ENCODE results near the gene ABTB2.

ABTB2 gene

GRCh38 chr11:34313099-34313517 lies 44.7 kb downstream of the ABTB2 start:
- no peak for DNase-seq

DNA sequence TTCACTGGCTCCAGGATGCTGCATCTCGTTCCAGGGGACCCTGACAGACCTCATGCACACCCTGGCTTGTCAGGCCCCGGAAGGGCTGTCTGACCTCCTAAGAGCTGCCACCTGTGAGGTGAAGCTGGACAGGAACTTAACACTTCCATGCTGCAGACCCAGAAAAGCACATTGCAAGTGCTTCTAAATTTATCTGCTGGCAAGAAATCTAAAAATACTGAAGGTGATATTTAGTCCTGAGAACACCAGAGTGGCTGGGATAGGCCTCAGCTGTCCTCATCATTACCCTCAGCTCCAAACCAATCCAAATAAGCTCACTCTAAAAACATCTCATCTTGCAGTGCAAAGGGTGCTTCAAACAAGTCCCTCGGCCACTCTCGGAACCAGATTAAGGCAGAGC lies 46.7 kb downstream of the ABTB2 start:
- DNase-seq, result no peak

- no peak for DNase-seq
Observed at GRCh38 chr11:34309965-34310364, 47.8 kb downstream of the ABTB2 start.

DNA sequence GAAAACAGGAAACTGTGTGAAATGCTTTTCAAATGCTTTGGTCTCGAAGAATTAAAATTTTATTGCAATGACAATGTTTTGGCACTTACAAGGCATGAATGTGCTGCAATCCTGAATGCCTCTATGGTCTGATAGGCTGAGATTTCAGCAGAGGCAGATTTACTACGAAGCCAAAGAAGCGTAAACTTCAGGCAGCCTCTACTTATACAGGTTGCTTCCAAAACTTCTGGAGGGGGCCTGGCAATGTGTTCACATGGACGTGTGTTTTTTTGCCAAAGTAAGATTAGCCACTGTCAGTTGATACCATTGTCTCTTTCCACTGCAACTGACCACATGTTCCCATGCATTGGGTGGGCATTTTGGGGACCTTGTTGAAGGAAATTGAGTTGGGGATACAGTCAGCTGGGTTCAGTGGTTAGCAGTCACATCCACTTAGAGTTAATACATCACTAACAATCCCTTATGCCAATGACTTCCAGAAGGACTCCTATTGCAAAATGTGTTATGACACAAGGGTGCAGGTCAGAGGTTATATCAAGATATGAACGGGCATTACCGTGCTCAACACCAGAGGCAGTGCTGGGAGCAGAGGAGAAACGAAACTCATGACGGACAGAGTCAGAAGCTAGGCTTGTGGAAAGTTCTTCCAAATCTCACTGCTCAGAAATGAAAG lies 48.8 kb downstream of the ABTB2 start:
- DNase-seq, result no peak

- no peak for DNase-seq
Observed at GRCh38 chr11:34308049-34308912, 49.5 kb downstream of the ABTB2 start.

DNA sequence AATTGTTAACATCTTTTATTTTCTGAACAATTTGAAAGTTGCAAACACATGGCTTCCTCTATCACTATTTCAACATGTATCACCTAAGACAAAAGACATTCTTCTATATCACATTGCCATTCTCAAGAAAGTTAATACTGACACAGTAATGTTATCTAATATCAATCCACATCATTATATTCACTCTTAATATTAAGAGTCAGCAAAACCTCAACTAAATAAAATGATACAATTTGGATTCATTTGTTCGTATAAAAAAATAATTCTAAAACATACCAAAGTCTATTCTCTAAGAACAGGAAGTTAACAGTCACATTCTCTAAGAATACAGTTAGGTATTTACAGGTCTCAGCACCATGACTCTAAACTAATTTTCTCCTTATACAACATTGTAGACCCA lies 52.0 kb downstream of the ABTB2 start:
- DNase-seq, result no peak

- DNase-seq, result peak; percentile 34
Observed at GRCh38 chr11:34305193-34305592, 52.6 kb downstream of the ABTB2 start.

- DNase-seq, result no peak
Observed at GRCh38 chr11:34303028-34303570, 54.7 kb downstream of the ABTB2 start.

DNA sequence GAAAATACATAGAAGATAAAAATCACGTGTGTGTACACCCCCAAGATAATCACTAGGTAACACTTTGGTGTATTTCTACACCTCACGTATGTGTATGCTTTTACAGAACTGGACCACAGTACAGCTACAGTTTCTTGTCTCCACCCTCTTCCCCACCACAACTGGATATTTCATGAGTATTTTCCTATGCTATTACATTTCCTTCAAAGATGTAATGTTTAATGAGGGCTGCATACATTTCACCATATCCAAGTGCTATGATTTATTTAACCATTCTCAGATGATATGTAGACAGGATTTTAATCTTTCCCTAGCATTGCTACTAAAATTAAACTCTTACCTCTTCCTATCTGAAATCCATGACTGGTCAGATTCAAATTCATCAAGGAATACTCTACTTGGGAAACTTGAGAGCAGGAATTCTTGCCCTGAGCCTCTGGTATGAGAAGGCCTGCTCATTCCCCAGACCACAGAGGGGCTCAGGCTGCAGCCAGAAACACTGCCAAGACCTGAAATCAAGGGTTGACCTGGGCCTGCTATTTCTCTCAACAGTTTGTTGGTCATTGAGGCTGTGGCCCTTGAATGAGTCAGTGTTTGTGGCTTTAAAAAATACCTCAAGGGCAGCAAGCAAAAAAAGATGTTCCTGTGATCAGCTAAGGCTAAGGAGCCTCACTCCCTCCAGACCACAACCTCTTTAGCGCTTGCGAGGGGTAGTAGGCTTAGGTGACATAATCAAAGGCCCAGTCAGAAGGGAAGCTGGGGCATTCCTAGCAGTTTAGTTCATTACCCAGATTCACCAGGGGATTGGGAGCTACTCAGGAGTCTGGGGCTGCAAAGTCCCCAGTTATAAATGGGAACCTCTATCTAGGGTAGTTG lies 55.5 kb downstream of the ABTB2 start:
- no peak for DNase-seq

GRCh38 chr11:34300926-34301295 lies 56.9 kb downstream of the ABTB2 start:
- DNase-seq, result no peak

DNA sequence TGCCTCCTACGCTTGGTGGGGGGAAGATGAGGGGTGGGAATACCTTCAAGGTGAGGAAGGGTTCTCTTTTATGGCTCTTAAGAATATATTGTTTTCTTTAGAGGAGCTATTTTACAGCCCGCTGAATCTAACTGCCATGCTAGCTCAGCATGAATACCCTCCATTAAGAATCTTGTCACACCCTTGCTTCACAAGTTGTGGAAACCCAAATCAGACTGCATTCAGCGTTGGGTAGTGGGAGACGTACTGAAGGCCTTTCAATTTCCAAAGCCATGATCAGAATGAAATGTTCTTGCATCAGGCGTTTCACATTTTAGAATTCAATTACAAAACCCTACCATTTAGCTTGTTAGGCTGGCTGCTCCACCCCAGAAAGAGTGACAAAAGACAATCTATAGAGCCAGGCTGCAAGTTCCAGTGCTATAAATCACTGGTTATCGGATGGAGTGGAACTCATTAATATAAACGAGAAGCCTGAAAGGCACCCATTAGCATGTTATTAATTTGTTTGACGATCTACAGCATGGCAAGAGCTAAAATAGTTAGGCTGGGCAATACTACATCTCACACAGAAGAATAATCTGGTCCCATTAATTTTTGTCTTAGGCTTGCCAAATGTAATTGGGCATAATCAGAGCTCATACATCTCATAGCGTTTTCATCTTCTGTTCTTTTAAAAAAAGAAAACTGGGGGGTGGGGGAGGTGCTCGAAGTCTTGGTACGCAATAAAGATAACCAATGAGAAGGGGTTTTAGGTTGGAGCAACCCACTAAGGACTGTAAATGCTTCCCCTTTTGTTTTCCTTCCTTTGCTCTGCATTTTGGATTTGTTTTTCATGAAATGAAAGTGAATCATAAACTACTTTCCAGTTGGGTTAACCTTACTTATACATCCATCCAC lies 57.5 kb downstream of the ABTB2 start:
- DNase-seq, result no peak

- no peak for DNase-seq
Observed at GRCh38 chr11:34299284-34299972, 58.4 kb downstream of the ABTB2 start.

GRCh38 chr11:34298871-34299270 lies 58.9 kb downstream of the ABTB2 start:
- DNase-seq, result no peak

- no peak for DNase-seq
Observed at GRCh38 chr11:34296412-34296811, 61.4 kb downstream of the ABTB2 start.

GRCh38 chr11:34292546-34292945 lies 65.3 kb downstream of the ABTB2 start:
- no peak for DNase-seq

DNA sequence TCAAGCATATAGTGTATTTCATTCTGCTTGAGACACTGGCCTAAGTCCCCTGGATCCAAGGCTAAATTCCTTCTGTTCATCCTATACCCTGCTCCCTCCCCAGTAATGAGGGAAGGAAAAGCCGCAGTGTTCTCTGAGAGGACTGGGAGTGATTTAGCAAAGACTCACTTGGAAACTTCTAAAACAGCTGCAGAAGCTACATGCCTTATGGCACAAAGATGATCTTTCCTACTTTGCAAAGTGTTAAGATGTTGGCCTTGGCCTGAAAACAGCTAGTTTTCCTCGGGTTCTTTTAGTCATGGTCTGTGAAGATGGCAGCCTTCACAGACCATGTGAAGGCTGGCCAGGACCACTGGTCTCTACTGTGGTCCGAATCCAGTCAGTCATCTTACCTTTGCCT lies 65.7 kb downstream of the ABTB2 start:
- no peak for DNase-seq

GRCh38 chr11:34290926-34291325 lies 66.9 kb downstream of the ABTB2 start:
- DNase-seq, result no peak

- no peak for DNase-seq
Observed at GRCh38 chr11:34288492-34288891, 69.3 kb downstream of the ABTB2 start.

DNA sequence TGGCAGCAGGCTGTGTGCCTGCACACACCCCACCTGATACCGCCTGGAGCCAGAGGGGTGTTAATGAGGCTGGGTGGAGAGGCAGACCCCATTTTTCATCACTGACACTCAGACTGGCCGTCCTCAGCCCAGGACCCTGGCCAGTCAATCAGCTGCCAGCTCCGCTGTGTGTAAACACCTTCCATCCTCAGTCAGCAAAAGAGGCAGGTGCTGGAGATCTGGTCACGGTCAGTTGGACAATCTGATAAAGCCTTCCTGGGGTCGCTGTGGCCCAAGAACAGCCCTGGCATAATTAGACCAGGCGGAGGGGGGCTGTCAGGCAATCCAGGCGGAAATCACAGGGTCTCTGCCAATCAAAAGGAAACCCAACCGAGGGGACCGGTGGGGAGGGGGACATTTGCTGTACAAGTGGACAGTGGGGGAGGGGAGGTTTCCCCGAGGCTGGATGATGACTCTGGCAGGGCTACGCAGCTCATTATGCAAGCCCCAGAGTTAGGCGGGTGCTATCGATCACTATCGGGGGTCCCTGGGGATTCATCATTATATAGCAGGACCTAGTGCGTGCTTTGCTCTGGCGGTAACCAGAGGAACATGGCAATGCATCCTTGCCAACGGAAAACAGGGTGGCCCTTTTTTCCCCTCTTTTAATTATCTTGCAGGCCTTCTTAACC lies 72.9 kb downstream of the ABTB2 start:
- no peak for DNase-seq

- no peak for DNase-seq
Observed at GRCh38 chr11:34284156-34284555, 73.7 kb downstream of the ABTB2 start.

Data from NCI-H1694 treated with DMSO at 0.1 percent for 48 hours (cell line).